ENCODE results near the gene CNRIP1.
A peak's percentile ranks its signal among the peaks of the same experiment; 100 is the strongest.
"Not testable (repeated sequence)": the region's sequence is repeated elsewhere in the genome, so short reads cannot be mapped to it uniquely, and the experiment has no call there.

Gene CNRIP1

GRCh38 chr2:68318914-68319397 lies 793 bp downstream of the CNRIP1 start:
- H3K9me3 ChIP-seq (ENCODE audit: control insufficient read depth, low read length), result no peaks in the 10 kb centered on the region
- no peaks in the 10 kb centered on the region for H3K36me3 ChIP-seq (ENCODE audit: control insufficient read depth, insufficient read depth, low read length)
- peaks cover 10% of the 10 kb centered on the region for H3K4me1 ChIP-seq (ENCODE audit: control insufficient read depth, insufficient read depth, low read length, poor library complexity, severe bottlenecking)
- H3K27me3 ChIP-seq (replicated peaks; ENCODE audit: control insufficient read depth, insufficient read depth, low read length, poor library complexity, severe bottlenecking), result peaks cover 18% of the 10 kb centered on the region
- no peak overlapping the region for H3K27ac ChIP-seq (ENCODE audit: insufficient read depth, low read length, poor library complexity, severe bottlenecking)
- peak overlapping the region; percentile 23 for H3K4me3 ChIP-seq (ENCODE audit: insufficient read depth, low read depth, low read length, poor library complexity, severe bottlenecking)
- no peak for DNase-seq

DNA sequence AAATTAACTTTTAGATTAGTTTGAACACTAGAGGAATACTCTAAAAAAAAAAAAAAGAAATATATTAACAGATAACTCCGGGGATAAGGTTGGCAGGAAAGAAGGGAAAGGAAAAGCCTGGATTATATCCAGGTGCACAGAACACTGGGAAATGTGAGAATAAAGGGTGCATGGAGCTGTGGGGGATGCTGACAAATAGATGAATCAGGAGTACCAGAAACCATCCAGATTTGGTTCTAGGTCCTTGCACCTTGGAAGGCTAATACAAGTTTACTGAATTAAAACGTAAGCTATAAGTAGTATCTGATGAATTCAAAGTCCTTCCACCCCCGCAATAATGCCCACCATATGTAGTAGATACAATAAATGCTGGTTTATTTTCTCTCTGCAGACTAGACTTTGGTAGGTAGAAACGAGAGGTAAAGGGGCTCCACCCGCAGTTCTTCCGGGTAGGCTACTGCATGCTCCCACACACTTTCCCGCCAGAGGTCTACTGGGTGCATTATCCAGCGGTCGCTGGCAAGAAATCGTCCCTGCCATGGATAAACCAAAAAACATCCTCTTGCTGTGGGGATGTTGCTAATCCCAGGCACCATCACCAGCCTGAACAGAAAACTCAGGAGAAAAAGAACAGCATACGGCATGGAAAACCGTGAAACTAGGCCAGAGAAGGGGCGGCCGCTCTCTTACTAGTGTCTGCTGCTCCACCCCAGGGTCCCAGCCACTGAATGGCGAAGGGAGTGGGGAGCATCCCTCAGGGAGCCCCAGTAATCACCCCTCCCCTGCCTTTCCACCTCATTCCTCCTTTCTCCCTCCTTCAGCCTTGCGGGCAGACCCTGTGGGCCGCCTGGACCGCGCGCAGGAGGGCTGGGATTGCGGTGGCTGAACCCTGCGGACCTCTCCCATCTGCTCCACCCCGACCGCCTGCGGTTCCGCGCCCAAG lies 1.5 kb downstream of the CNRIP1 start:
- peaks cover 18% of the 10 kb centered on the region for H3K27me3 ChIP-seq (replicated peaks; ENCODE audit: control insufficient read depth, insufficient read depth, low read length, poor library complexity, severe bottlenecking)
- no peak overlapping the region for H3K4me3 ChIP-seq (ENCODE audit: insufficient read depth, low read depth, low read length, poor library complexity, severe bottlenecking)
- H3K4me1 ChIP-seq (ENCODE audit: control insufficient read depth, insufficient read depth, low read length, poor library complexity, severe bottlenecking), result peaks cover 10% of the 10 kb centered on the region
- H3K27ac ChIP-seq (ENCODE audit: insufficient read depth, low read length, poor library complexity, severe bottlenecking), result no peak overlapping the region
- DNase-seq, result no peak
- H3K36me3 ChIP-seq (ENCODE audit: control insufficient read depth, insufficient read depth, low read length), result no peaks in the 10 kb centered on the region
- H3K9me3 ChIP-seq (ENCODE audit: control insufficient read depth, low read length), result no peaks in the 10 kb centered on the region

- no peak for DNase-seq
- no peaks in the 10 kb centered on the region for H3K9me3 ChIP-seq (ENCODE audit: control insufficient read depth, low read length)
- peaks cover 10% of the 10 kb centered on the region for H3K4me1 ChIP-seq (ENCODE audit: control insufficient read depth, insufficient read depth, low read length, poor library complexity, severe bottlenecking)
- H3K27ac ChIP-seq (ENCODE audit: insufficient read depth, low read length, poor library complexity, severe bottlenecking), result no peak overlapping the region
- peaks cover 18% of the 10 kb centered on the region for H3K27me3 ChIP-seq (replicated peaks; ENCODE audit: control insufficient read depth, insufficient read depth, low read length, poor library complexity, severe bottlenecking)
- H3K4me3 ChIP-seq (ENCODE audit: insufficient read depth, low read depth, low read length, poor library complexity, severe bottlenecking), result no peak overlapping the region
- no peaks in the 10 kb centered on the region for H3K36me3 ChIP-seq (ENCODE audit: control insufficient read depth, insufficient read depth, low read length)
Observed at GRCh38 chr2:68316111-68316510, 3.6 kb downstream of the CNRIP1 start.

GRCh38 chr2:68311033-68311432 lies 8.7 kb downstream of the CNRIP1 start:
- DNase-seq, result no peak
- no peaks in the 10 kb centered on the region for H3K27me3 ChIP-seq (replicated peaks; ENCODE audit: control insufficient read depth, insufficient read depth, low read length, poor library complexity, severe bottlenecking)
- H3K4me1 ChIP-seq (ENCODE audit: control insufficient read depth, insufficient read depth, low read length, poor library complexity, severe bottlenecking), result no peaks in the 10 kb centered on the region
- H3K36me3 ChIP-seq (ENCODE audit: control insufficient read depth, insufficient read depth, low read length), result no peaks in the 10 kb centered on the region
- H3K4me3 ChIP-seq (ENCODE audit: insufficient read depth, low read depth, low read length, poor library complexity, severe bottlenecking), result no peak overlapping the region
- H3K9me3 ChIP-seq (ENCODE audit: control insufficient read depth, low read length), result no peaks in the 10 kb centered on the region
- H3K27ac ChIP-seq (ENCODE audit: insufficient read depth, low read length, poor library complexity, severe bottlenecking), result no peak overlapping the region

DNA sequence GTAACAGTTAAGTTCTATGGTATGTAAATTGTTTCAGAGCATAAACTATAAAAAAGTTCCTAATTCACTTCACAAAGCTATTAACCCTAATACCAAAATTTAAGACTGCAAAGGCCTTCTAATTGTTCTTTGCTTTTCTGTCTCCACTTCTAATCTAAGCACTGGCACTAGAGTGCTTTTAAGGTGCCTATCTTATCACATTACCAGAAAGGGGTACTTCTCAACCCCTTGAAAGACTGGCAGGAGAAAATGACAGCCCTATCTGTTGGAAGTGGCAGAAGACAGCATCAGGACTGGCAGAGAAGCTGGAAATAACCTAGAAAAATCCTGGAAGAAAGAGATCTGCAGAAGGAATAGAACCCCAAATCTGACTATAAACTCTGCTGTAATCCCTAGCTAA lies 10.3 kb downstream of the CNRIP1 start:
- H3K36me3 ChIP-seq (ENCODE audit: control insufficient read depth, insufficient read depth, low read length), result no peaks in the 10 kb centered on the region
- no peaks in the 10 kb centered on the region for H3K9me3 ChIP-seq (ENCODE audit: control insufficient read depth, low read length)
- no peaks in the 10 kb centered on the region for H3K4me1 ChIP-seq (ENCODE audit: control insufficient read depth, insufficient read depth, low read length, poor library complexity, severe bottlenecking)
- no peak for DNase-seq
- H3K27ac ChIP-seq (ENCODE audit: insufficient read depth, low read length, poor library complexity, severe bottlenecking), result no peak overlapping the region
- H3K27me3 ChIP-seq (replicated peaks; ENCODE audit: control insufficient read depth, insufficient read depth, low read length, poor library complexity, severe bottlenecking), result no peaks in the 10 kb centered on the region
- no peak overlapping the region for H3K4me3 ChIP-seq (ENCODE audit: insufficient read depth, low read depth, low read length, poor library complexity, severe bottlenecking)

GRCh38 chr2:68303902-68304272 lies 15.9 kb downstream of the CNRIP1 start:
- not testable (repeated sequence) for H3K4me1 ChIP-seq (ENCODE audit: control insufficient read depth, insufficient read depth, low read length, poor library complexity, severe bottlenecking); H3K36me3 ChIP-seq (ENCODE audit: control insufficient read depth, insufficient read depth, low read length); H3K27ac ChIP-seq (ENCODE audit: insufficient read depth, low read length, poor library complexity, severe bottlenecking); H3K27me3 ChIP-seq (replicated peaks; ENCODE audit: control insufficient read depth, insufficient read depth, low read length, poor library complexity, severe bottlenecking); DNase-seq; H3K4me3 ChIP-seq (ENCODE audit: insufficient read depth, low read depth, low read length, poor library complexity, severe bottlenecking); H3K9me3 ChIP-seq (ENCODE audit: control insufficient read depth, low read length)

DNA sequence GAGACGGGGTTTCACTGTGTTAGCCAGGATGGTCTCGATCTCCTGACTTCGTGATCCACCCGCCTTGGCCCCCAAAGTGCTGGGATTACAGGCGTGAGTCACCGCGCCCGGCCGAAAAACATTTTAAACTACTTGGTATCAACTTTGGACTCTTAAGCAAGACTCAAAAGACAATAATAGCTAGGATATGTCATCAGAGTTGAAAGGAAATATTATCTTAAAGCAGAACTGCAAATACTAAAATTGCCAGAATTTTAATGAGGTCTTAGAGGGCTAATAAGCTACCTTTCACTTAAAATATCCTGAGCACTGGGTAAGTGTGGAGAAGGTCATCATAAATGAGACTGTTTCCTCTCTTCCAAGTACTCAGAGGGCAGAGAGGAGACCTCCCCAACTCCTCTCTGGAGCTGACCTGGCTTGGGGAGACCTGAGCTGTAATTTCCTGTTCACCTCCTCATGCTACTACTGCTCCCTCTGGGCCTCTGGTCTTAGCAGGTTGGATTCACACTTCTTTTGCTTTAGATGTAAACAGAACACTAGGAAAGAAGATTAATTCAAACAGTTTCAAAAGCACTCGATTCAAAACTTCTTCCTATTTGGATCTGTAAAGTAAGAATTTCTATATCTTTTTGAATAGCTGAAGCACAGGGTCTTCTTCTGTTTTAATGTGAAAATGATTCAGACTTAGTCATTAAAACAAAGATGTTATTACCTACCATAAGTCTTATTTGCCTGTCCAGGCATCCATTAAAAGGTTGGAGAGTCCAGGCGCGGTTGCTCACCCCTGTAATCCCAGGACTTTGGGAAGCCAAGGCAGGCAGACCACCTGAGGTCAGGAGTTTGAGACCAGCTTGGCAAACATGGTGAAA lies 16.5 kb downstream of the CNRIP1 start:
- H3K27ac ChIP-seq (ENCODE audit: insufficient read depth, low read length, poor library complexity, severe bottlenecking), result no peak overlapping the region
- H3K4me1 ChIP-seq (ENCODE audit: control insufficient read depth, insufficient read depth, low read length, poor library complexity, severe bottlenecking), result no peaks in the 10 kb centered on the region
- H3K36me3 ChIP-seq (ENCODE audit: control insufficient read depth, insufficient read depth, low read length), result no peaks in the 10 kb centered on the region
- no peaks in the 10 kb centered on the region for H3K27me3 ChIP-seq (replicated peaks; ENCODE audit: control insufficient read depth, insufficient read depth, low read length, poor library complexity, severe bottlenecking)
- no peak for DNase-seq
- H3K4me3 ChIP-seq (ENCODE audit: insufficient read depth, low read depth, low read length, poor library complexity, severe bottlenecking), result no peak overlapping the region
- no peaks in the 10 kb centered on the region for H3K9me3 ChIP-seq (ENCODE audit: control insufficient read depth, low read length)

- Histone ChIP-seq H3K27me3 (replicated peaks; ENCODE audit: control insufficient read depth, insufficient read depth, low read length, poor library complexity, severe bottlenecking) (no peaks in the 10 kb centered on the region), H3K27ac (ENCODE audit: insufficient read depth, low read length, poor library complexity, severe bottlenecking) (no peak overlapping the region)
- DNase-seq, result no peak
Observed at GRCh38 chr2:68302281-68302875, 17.4 kb downstream of the CNRIP1 start.

DNA sequence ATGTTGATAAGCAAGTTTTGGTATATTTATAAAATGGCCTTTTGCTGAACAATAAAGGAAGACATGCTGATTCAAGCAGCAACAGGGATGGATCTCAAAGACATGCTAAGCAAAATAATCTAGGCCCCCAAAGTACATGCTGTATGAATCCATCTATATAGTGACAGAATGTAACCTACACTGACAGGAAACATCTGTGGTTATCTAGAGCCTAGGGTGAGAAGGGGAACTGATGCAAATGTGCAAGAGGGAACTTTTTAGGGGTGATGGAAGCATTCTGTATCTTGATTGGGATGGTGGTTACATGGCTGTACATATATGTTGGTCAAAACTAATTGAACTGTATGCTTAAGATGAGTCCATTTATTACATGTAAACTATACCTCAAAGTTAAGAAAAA lies 24.2 kb downstream of the CNRIP1 start:
- Histone ChIP-seq H3K36me3 (ENCODE audit: control insufficient read depth, insufficient read depth, low read length) (no peaks in the 10 kb centered on the region), H3K27ac (ENCODE audit: insufficient read depth, low read length, poor library complexity, severe bottlenecking) (no peak overlapping the region), H3K27me3 (replicated peaks; ENCODE audit: control insufficient read depth, insufficient read depth, low read length, poor library complexity, severe bottlenecking) (no peaks in the 10 kb centered on the region), H3K4me3 (ENCODE audit: insufficient read depth, low read depth, low read length, poor library complexity, severe bottlenecking) (no peak overlapping the region), H3K4me1 (ENCODE audit: control insufficient read depth, insufficient read depth, low read length, poor library complexity, severe bottlenecking) (no peaks in the 10 kb centered on the region), H3K9me3 (ENCODE audit: control insufficient read depth, low read length) (no peaks in the 10 kb centered on the region)
- DNase-seq, result no peak

More at GRCh38 chr2:68302281-68302875, 17.4 kb downstream of the CNRIP1 start:
- H3K4me3 ChIP-seq (ENCODE audit: insufficient read depth, low read depth, low read length, poor library complexity, severe bottlenecking), result no peak overlapping the region
- no peaks in the 10 kb centered on the region for H3K9me3 ChIP-seq (ENCODE audit: control insufficient read depth, low read length)
- no peaks in the 10 kb centered on the region for H3K4me1 ChIP-seq (ENCODE audit: control insufficient read depth, insufficient read depth, low read length, poor library complexity, severe bottlenecking)
- H3K36me3 ChIP-seq (ENCODE audit: control insufficient read depth, insufficient read depth, low read length), result no peaks in the 10 kb centered on the region
